GM18951 (cell line): Measurements from ENCODE around the gene TOGARAM2.
"Not testable (repeated sequence)": the region's sequence is repeated elsewhere in the genome, so short reads cannot be mapped to it uniquely, and the experiment has no call there.

Experiments
- POLR2A ChIP-seq: IDR thresholded peaks from 4 replicates; pipeline ENCODE4 v1.6.1; 2011; ENCODE audit warnings: mild to moderate bottlenecking; ENCODE audit not compliant: insufficient read length, insufficient read depth; ENCODE audit errors: extremely low read depth
- in situ Hi-C: fragments of 300-500 bp; cut with MboI; formaldehyde crosslinking; loops from one replicate; pipeline ENCODE4 v1.12.0; 2022; ENCODE audit warnings: low sequenced_read_pairs, mixed read lengths, inconsistent platforms; ENCODE audit not compliant: unreplicated experiment

The TOGARAM2 gene

DNA sequence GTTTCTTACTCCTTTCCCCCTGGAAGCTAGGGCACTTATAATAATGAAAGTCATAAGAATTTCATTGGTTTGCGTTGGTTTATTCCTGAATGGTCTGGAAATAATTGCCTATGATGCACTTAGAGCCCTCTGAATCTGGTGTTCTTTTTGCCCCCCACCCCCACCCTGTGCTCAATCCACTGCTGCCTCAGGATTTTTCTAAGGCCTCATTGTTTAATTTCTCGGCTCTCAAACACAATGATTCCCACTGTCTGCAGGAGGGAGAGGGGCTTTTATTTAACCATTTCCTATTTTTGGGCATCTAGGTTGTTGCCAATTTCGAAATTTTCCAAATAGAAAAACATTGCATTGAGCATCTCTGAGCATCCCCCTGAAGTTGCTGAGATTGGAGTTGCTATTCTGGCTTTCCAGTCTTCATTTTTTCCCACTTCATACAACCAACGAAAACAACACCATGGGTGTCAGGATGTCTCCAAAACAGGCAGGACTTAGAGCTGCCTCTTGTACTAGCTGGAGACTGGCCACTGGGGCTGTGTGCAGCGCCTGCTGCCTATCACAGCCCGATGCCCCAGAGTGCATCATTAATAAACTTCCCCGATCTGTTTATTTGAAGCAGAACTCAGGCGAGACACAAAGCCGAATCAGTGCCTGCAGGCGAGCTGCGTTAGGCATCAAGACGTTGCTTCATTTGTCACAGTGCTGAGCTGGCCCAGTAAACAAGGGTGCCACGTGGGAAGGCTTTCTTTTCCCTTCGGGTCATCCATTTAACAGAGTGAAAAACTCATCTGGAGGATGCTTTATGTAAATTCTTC lies 95.0 kb downstream of the TOGARAM2 start:
- in situ Hi-C loops: no loop called here
- TF ChIP-seq POLR2A: no peak

GRCh38 chr2:29079887-29080286 lies 98.8 kb downstream of the TOGARAM2 start:
- no peak for TF ChIP-seq POLR2A
- in situ Hi-C loops: no loop called here

- TF ChIP-seq POLR2A: no peak
- in situ Hi-C loops: no loop called here
These were observed 100.0 kb downstream of the TOGARAM2 start for GRCh38 chr2:29080886-29081743.

DNA sequence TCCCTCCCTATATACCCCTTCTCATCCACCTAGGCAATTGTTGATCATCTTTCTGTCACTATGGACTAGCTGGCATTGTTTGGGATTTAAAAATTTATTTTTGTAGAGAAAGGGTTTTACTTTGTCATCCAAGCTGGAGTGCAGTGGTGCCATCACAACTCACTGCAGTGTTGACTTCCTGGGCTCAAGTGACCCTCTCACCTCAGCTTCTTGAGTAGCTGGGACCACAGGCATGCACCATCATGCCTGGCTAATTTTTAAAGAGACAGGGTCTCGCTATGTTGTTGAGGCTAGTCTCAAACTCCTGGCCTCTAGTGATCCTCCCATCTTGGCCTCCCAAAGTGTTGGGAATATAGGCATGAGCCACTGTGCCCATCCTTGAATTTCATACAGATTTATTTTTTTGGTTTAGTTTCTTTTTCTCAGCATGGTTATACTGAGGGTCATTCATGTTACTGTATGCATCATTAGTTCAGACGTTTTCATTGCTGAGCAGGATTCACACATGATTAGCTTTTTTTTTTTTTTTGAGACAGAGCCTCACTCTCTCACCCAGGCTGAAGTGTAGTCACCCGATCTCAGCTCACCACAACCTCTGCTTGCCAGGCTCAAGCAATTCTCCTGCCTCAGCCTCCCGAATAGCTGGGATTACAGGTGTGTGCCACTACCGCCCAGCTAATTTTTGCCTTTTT lies 101.9 kb downstream of the TOGARAM2 start:
- in situ Hi-C loops: no loop called here
- no peak for TF ChIP-seq POLR2A

DNA sequence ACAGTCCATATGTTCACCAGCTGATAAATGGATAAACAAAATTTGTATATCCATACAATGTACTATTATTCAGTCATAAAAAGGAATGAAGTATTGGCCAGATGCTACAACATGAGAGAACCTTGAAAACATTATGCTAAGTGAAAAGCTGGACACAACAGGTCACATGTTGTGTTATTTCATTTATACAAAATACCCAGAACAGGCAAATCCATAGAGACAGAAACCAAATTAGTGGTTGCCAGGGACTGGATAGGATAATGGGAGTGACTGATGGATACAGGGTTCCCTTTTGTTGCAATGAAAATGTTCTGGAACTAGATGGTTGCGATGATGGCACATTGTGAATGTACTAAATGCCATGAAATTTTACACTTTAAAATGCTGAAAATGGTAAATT lies 103.5 kb downstream of the TOGARAM2 start:
- in situ Hi-C loops: no loop called here
- TF ChIP-seq POLR2A: no peak

DNA sequence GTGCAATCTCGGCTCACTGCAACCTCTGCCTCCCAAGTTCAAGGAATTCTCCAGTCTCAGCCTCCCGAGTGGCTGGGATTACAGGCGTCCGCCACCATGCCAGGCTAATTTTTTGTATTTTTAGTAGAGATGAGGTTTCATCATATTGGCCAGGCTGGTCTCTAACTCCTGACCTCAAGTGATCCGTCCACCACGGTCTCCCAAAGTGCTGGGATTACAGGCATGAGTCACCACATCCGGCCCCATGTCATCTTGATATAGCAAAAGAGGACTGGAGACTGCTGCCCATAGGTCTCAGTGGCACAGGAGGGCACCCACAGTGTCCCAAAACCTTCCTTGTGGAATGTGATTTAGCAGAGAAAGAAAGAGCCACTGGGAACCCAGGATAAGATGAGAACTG lies 109.2 kb downstream of the TOGARAM2 start:
- in situ Hi-C loops: not testable (repeated sequence)

- TF ChIP-seq POLR2A: no peak
- in situ Hi-C loops: no loop called here
These were observed 115.9 kb downstream of the TOGARAM2 start for GRCh38 chr2:29096969-29097368.

- in situ Hi-C loops: no loop called here
- no peak for TF ChIP-seq POLR2A
These were observed 116.5 kb downstream of the TOGARAM2 start for GRCh38 chr2:29097569-29097968.

DNA sequence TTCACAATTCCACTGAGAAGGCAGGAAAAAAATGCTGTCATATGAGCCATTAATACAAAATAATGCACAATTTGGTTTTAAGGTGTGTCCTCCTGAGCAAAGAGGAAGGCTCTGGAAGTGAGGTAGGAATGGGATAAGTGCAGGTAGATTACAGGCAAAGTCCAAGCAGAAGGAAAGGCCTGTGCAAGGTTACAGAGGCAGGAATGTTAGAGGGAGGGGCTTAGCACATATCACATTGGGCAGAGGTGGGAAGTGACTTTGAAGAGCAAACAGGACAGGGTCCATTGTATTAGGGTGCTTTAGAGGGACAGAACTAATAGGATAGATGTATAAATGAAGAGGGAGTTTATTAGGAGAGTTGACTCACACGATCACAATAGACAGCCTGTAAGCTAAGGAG lies 119.5 kb downstream of the TOGARAM2 start:
- TF ChIP-seq POLR2A: no peak
- in situ Hi-C loops: no loop called here
